C4-2B (cell line): ENCODE data around the gene MUC13.

Source experiments
- H3K27ac ChIP-seq: fragments of 450-650 bp; 2 replicates; pipeline ENCODE4 v1.5.1; 2017
- CTCF ChIP-seq: fragments of 450-650 bp; conservative IDR thresholded peaks from 2 replicates; pipeline ENCODE4 v1.5.1; 2017; ENCODE audit warnings: mild to moderate bottlenecking
- ZFX ChIP-seq: fragments of 450-650 bp; IDR thresholded peaks from 2 replicates; pipeline ENCODE4 v1.6.1; 2017

Gene MUC13

GRCh38 chr3:124935264-124935663, 713 bp upstream of the MUC13 start:
- no peak overlapping the region for H3K27ac ChIP-seq
- TF ChIP-seq ZFX (no peak), CTCF (no peak)

- H3K27ac ChIP-seq: no peak overlapping the region
- peak; percentile 96 for TF ChIP-seq CTCF
- no peak for TF ChIP-seq ZFX
These were observed 6.0 kb downstream of the MUC13 start for GRCh38 chr3:124928333-124929202.

DNA sequence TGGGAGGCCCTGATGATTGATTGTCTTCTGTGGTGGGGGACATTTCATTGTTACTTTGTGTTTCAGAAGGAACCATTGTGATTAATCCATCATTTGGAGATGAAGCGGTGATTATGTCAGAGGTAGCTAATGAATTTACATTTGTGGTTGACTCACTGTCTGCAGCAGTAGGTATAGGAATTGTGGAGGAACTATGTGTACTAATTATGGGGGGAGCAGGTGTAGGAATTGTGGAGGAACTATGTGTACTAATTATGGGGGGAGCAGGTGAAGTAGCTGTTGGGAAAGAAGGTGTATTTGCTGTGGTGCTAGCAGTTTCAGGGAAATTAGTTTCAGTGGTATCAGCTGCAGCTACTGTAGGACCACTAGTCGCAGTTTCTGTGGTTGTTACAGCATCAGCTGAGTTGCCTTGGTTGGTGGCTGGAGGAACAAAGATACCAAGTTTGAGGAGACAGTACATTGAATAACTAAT, 6.9 kb downstream of the MUC13 start:
- TF ChIP-seq CTCF: no peak

GRCh38 chr3:124926426-124927101, 8.0 kb downstream of the MUC13 start:
- TF ChIP-seq ZFX: no peak
- no peak for TF ChIP-seq CTCF
- H3K27ac ChIP-seq: no peak overlapping the region

More for the DNA sequence above, 6.9 kb downstream of the MUC13 start:
- H3K27ac ChIP-seq: no peak overlapping the region

DNA sequence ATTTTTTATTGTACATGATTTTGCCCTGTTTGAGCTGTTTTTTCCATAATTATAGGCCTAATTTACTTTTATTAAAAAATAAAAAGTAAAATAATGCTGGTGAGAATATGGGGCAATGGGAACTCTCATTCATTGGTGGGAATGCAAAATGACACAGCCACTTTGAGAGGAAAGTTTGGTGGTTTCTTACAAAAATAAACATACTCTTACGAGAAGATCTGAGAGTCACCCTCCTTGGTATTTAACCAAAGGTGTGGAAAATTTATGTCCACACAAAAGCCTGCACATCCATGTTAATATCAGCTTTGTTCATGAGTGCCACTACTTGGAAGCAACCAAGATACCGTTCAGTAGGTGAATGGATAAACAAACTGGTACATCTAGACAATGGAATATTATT, 9.8 kb downstream of the MUC13 start:
- TF ChIP-seq CTCF (no peak), ZFX (no peak)
- H3K27ac ChIP-seq: no peak overlapping the region

DNA sequence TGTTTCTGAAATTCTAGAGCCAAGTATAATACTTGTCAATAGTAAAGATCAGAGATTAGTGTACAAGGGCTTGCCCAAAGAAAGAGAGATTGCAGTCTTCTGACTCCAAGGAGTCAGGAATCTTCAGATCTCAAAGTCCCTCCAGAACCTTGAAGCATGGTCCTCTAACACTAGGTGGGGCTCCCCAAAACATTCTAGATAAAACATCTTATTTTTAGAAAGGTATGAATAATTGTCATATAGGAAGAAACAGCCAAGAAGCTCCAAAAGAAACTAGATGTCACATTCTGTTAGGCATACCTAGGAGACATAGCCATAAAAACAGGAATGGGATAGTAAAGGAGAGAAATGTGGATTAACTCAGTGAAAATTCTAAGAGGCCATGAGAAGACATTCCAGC, 10.7 kb downstream of the MUC13 start:
- H3K27ac ChIP-seq: no peak overlapping the region
- TF ChIP-seq ZFX (no peak), CTCF (peak; percentile 52; the same call in 1 of the 2 replicates)

DNA sequence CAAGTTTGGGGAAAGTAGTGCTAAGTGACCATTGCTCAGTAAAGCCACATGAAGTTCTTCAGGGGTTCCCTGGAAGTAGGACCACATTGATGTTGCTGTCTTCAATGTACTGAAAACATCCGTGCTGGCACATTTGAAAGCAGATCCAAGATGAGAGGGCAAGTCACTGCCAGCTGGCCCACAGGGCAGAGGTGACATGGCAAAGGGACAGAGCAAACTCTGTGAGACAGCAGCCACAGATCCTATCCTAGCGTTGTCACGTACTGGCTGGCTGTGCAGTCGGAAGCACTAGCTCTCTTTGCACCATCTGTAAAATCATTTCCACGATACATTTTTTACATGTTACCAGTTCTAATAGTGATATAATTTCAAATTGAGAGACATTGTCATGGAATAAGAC, 13.8 kb downstream of the MUC13 start:
- H3K27ac ChIP-seq: no peak overlapping the region
- no peak for TF ChIP-seq ZFX
- no peak for TF ChIP-seq CTCF
